ENCODE data around the gene NSDHL.
"Not testable (repeated sequence)": the region's sequence is repeated elsewhere in the genome, so short reads cannot be mapped to it uniquely, and the experiment has no call there.

Gene NSDHL

DNA sequence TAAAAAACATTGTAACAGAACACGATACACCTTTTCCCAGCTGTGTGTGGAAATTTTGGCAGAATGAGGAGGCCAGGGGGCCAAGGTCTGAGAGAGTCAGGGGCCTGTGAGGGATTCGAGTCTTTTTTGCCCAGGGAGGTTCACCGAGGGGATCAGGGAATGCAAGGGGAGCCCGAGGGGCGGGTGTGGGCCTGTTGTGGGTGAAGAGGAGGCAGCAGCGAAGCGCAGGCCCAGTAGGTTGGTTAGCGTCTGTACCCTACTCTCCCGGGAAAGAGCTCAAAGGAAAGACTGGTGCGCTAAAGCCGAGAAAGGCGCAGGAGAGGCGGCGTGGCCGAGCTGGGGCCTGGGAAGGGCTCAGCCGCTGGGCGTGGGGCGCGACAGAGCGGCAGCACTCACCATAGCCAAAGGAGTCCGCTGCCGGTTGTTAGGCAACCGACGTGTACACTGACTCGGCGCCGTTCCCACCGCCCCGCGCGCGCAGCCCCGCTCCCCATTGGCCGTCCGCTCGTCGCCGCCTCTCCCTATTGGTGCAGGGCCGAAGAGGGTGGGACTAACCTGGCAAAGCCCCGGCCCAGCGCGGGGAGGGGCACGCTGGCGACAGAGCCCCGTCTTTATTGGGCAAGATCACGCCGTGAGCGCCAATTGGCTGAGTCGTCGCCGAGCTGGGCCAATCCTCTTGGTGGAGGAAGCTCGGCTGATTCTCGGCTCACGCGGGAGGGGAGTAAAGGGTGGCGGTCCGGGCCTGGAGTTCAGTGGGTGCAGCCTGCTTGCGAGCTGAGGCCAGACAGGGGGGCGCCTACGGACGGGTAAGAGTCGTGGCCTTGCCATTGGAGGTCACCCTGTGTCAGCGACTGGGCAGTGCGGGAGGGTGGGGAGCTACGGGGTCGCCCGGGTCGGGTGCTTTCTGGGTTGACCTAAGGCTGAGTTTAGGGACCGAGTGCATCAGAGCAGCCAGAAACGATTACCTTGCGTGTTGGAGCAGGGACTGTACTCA, at the start of gene NSDHL, which contains the start of gene CETN2:
Gene NSDHL (plus strand): TSS at position 752 of the 994 bp plus-strand sequence. CDS start 15,262 bp downstream, outside the sequence.
Gene CETN2 (minus strand): TSS at position 446 of the 994 bp plus-strand sequence. CDS start 47 bp downstream, at position 399.
- peak; percentile 94 for DNase-seq

GRCh38 chrX:152787062-152787461, 43.8 kb upstream of the NSDHL start:
- not testable (repeated sequence) for DNase-seq

DNA sequence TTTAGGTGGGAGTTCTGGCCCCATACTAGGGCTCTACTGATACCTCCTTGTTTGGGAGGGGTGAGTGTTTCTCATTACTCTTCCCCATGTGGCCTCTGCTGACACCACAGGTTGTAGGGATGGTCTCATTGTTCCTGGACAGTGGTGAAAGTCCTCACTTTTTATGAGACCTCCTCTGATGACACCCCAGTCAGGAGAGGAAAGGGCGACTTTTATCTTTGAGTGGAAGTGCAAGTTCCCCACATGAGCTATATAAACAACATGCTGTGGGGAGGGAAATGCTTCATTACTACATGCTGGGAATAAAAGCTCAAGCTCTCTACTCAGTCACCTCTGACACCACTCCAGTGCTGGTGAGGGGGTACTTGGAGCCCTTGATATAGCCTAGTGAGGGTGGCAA, 31.9 kb upstream of the NSDHL start:
- no peak for DNase-seq

- no peak for DNase-seq
Observed at GRCh38 chrX:152806035-152806434, 24.8 kb upstream of the NSDHL start.

DNA sequence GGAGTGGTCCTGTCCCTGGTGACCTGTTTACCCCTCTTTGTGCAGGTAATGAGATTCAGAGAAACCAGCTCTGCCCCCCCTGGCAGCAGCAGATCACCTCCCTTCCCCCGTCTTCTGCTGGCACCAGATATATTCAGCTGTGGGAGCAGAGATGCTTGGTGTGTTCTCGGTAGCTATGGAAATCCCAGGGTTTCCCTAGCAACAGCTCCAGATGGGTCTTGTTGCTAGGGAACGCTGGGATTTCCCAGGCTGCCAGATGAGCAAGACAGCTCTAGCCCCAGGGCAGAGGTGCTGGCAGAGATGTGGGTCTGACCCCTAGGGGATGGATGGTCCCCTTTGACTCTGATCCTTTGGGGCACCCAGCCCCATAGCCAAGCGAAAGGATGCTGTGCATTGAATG, 20.5 kb upstream of the NSDHL start:
- DNase-seq = no peak

DNA sequence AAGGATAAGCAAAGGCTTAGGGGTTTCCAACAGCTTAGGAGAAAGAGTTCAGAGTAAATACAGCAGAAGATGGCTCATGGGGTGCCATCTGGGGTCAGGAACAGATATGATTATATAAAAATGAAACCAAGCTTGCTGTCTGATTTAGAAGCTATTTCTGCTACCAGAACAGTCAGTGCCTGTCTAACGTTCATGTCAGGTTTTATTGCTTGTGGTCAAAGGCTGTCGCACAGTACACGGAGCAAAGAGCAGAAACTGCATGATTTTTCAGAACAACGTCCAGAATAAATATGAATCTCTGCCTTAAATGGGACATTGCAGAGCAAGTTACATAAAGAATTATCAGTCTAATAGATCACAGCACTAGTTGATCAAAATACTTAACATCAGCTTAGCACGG, 17.7 kb upstream of the NSDHL start:
- no peak for DNase-seq

GRCh38 chrX:152814048-152814447, 16.8 kb upstream of the NSDHL start:
- DNase-seq = no peak

GRCh38 chrX:152817078-152817764, 13.6 kb upstream of the NSDHL start:
- DNase-seq = peak; percentile 52

DNA sequence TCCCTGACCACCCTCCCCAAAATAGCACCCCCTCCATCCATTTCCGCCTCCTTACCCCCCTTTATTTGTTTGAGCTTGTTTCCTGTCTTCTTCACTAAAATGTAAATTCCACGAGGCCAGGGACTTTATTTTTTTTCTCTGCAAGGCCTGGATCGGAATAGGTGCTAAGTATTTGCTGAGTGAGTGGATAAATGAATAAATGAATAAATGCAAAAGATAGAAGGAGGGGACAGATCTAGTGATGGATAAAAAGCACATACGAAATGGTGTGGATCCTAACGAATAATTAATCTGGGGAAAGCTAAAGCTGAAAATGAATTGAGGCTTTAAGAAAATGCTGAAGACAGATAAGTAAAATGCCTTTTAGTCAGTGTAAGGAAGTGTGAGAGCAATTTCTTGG, 12.5 kb upstream of the NSDHL start:
- DNase-seq = no peak

DNA sequence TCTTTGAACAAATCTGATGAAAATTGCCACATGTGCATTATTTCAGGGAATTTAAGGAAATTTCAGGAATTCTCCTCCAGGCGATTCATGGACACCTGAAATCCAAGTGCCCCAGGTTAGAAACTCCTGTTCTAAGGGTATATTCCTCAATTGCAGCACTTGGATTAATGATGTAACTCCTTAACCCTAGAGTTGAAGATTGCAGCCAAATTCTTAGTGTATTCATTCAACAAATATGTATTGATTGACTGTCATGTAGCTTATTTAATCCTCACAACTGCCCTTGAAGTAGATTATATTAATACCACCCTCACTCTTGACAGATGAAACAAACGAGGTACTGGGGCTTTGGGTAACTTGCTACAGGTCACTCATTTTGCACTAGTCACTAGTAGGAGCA, 11.6 kb upstream of the NSDHL start:
- DNase-seq = peak; percentile 52

DNA sequence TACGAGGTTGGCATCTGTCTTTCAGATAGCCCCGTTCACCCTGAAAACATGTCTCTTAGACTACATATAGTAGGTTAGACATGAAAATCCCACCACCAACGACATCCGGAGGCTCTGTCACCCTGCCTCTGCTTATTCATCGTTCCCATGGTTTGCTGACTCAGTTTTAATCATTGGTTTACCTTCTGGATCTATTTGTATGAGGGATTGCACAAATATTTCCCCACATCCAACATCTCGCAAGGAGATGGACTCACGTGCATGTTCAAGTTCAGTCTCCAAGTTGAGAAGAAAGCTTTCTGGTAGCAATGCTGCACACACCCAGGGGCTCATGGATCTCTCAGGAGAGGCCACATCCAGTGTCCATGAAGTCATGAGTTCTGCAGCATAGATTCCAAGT, 11.1 kb upstream of the NSDHL start:
- peak; percentile 45 for DNase-seq

- DNase-seq = peak; percentile 17
Observed at GRCh38 chrX:152821145-152821765, 9.6 kb upstream of the NSDHL start.

GRCh38 chrX:152822383-152823086, 8.3 kb upstream of the NSDHL start:
- DNase-seq = no peak

GRCh38 chrX:152823657-152824056, 7.2 kb upstream of the NSDHL start:
- no peak for DNase-seq

- DNase-seq = no peak
Observed at GRCh38 chrX:152824841-152825374, 6.0 kb upstream of the NSDHL start.

DNA sequence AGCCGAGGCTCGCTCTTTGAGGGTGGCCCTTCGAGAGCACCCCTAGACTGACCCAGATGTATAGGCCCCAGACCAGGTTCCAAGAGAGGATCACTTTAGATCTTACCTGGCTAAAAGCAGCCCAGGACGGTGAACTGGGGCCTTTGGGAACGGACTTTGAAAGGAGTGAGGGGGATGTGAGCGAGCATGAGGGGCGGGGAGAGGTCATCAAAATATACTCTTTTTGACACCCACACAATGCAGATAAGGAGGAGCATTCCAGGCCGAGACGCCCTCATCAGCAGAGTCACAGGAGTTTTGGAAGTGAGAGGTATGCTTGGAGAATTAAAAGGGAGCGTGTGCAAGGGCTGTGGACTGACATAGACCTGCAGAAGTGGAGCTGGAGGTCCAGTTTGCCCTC, 528 bp downstream of the NSDHL start:
- no peak for DNase-seq

GRCh38 chrX:152832520-152832919, 1.7 kb downstream of the NSDHL start:
- DNase-seq = no peak

GRCh38 chrX:152833378-152833777, 2.5 kb downstream of the NSDHL start:
- DNase-seq = no peak

DNA sequence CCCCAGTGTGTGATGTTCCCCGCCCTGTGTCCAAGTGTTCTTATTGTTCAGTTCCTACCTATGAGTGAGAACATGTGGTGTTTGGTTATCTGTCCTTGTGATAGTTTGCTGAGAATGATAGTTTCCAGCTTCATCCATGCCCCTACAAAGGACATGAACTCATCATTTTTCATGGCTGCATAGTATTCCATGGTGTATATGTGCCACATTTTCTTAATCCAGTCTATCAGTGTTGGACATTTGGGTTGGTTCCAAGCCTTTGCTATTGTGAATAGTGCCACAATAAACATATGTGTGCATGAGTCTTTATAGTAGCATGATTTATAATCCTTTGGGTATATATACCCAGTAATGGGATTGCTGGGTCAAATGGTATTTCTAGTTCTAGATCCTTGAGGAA, 4.6 kb downstream of the NSDHL start:
- DNase-seq = not testable (repeated sequence)

- no peak for DNase-seq
Observed at GRCh38 chrX:152842772-152843338, 12.0 kb downstream of the NSDHL start.

DNA sequence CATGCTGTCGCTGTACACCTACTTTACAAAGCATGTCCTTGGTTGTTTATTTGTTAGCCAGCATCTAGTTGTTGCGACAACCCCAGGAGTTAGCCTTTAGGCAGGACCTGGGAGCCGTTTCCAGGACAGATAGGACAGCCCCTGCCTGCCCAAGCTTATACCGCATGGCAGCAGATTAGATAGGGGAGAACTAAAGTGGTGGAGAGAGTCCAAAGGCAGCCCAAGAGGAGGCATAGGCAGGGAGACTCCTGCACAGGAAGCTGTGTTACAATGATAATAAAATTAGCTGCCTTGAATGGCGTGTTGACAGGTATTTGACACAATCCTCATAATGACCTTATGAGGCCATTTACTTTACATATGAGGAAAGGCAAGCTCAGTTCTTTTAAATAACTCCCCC, 13.0 kb downstream of the NSDHL start:
- no peak for DNase-seq

- no peak for DNase-seq
Observed at GRCh38 chrX:152844256-152844655, 13.4 kb downstream of the NSDHL start.
